GM12892 (cell line): ENCODE data around the gene XIAP.

Source experiments
- POLR2A ChIP-seq: IDR thresholded peaks from 2 replicates; pipeline ENCODE4 v1.6.1; 2011; ENCODE audit warnings: low read depth, low read length, control low read depth
- POLR2AphosphoS5 ChIP-seq: IDR thresholded peaks from 2 replicates; pipeline ENCODE4 v1.6.1; 2011; ENCODE audit warnings: low read depth, low read length, control low read depth

GRCh38 chrX:123834116-123834515, 25.7 kb upstream of the XIAP start:
- TF ChIP-seq POLR2A, result no peak
- TF ChIP-seq POLR2AphosphoS5, result no peak
